Mesothelial cell of epicardium (in vitro differentiated cells): ENCODE results near the gene MARCHF2. TPM values are rescaled to one million over a fixed set of nuclear protein-coding genes. Genes with fewer than 3 reads are reported as not detected.
"Not testable (repeated sequence)": the region's sequence is repeated elsewhere in the genome, so short reads cannot be mapped to it uniquely, and the experiment has no call there.

ENCODE experiments used
- DNase-seq, 2 experiments: peaks; one replicate each; pipeline ENCODE4 v3.0.0; 2021; ENCODE audit warnings: low spot score in 2 of 2; ENCODE audit not compliant: unreplicated experiment in 2 of 2
- H3K27ac Mint-ChIP-seq: 2 replicates; pipeline ENCODE4 v1.8.0; 2021; ENCODE audit warnings: mixed read lengths
- H3K27me3 Mint-ChIP-seq: 2 replicates; pipeline ENCODE4 v1.8.0; 2021; ENCODE audit warnings: low read depth, mixed read lengths
- H3K36me3 Mint-ChIP-seq: 2 replicates; pipeline ENCODE4 v1.8.0; 2021; ENCODE audit warnings: mixed read lengths
- H3K4me1 Mint-ChIP-seq: 2 replicates; pipeline ENCODE4 v1.8.0; 2021; ENCODE audit warnings: mixed read lengths
- H3K4me3 Mint-ChIP-seq: 2 replicates; pipeline ENCODE4 v1.8.0; 2021; ENCODE audit warnings: mild to moderate bottlenecking, moderate library complexity, mixed read lengths
- H3K9me3 Mint-ChIP-seq: 2 replicates; pipeline ENCODE4 v1.8.0; 2021; ENCODE audit warnings: mixed read lengths
- CTCF ChIP-seq: fragments of 200-600 bp; sonication (generic); IDR thresholded peaks from one replicate; pipeline ENCODE4 v1.5.0; 2021; ENCODE audit warnings: antibody characterized with exemption; ENCODE audit not compliant: unreplicated experiment
- total RNA-seq: library from RNA; stranded (reverse); gene quantifications from 3 replicates; pipeline ENCODE4 v1.2.1, GENCODE V29; 2021

The MARCHF2 gene
- total RNA-seq, 1 donor from 2014 or later: 21.4 TPM

GRCh38 chr19:8370176-8371010, 42.7 kb upstream of the MARCHF2 start:
- no peak for DNase-seq
- Mint-ChIP-seq H3K4me3 (no peak overlapping the region), H3K9me3 (no peaks in the 10 kb centered on the region), H3K36me3 (peaks cover 12% of the 10 kb centered on the region), H3K27ac (no peak overlapping the region), H3K4me1 (peaks cover 11% of the 10 kb centered on the region), H3K27me3 (peaks cover 18% of the 10 kb centered on the region)
- no peak for TF ChIP-seq CTCF

GRCh38 chr19:8371011-8371804, 41.9 kb upstream of the MARCHF2 start:
- TF ChIP-seq CTCF: no peak
- no peak for DNase-seq
- H3K4me1 Mint-ChIP-seq: peaks cover 11% of the 10 kb centered on the region
- no peak overlapping the region for H3K4me3 Mint-ChIP-seq
- H3K27me3 Mint-ChIP-seq: peaks cover 9% of the 10 kb centered on the region
- H3K36me3 Mint-ChIP-seq: peaks cover 10% of the 10 kb centered on the region
- H3K27ac Mint-ChIP-seq: no peak overlapping the region
- H3K9me3 Mint-ChIP-seq: no peaks in the 10 kb centered on the region

GRCh38 chr19:8373867-8374813, 39.0 kb upstream of the MARCHF2 start:
- no peaks in the 10 kb centered on the region for H3K4me1 Mint-ChIP-seq
- peaks cover 21% of the 10 kb centered on the region for H3K36me3 Mint-ChIP-seq
- no peak overlapping the region for H3K27ac Mint-ChIP-seq
- no peaks in the 10 kb centered on the region for H3K9me3 Mint-ChIP-seq
- TF ChIP-seq CTCF: no peak
- no peak overlapping the region for H3K4me3 Mint-ChIP-seq
- H3K27me3 Mint-ChIP-seq: no peaks in the 10 kb centered on the region
- no peak for DNase-seq

- not testable (repeated sequence) for H3K9me3 Mint-ChIP-seq, H3K27ac Mint-ChIP-seq, H3K27me3 Mint-ChIP-seq, H3K4me3 Mint-ChIP-seq, DNase-seq, H3K4me1 Mint-ChIP-seq
- peaks cover 30% of the 10 kb centered on the region for H3K36me3 Mint-ChIP-seq
Measured at GRCh38 chr19:8375766-8376165, 37.3 kb upstream of the MARCHF2 start.

GRCh38 chr19:8376373-8376974, 36.6 kb upstream of the MARCHF2 start:
- H3K27me3 Mint-ChIP-seq, H3K27ac Mint-ChIP-seq, H3K4me1 Mint-ChIP-seq, DNase-seq, H3K9me3 Mint-ChIP-seq, H3K4me3 Mint-ChIP-seq: not testable (repeated sequence)
- peaks cover 30% of the 10 kb centered on the region for H3K36me3 Mint-ChIP-seq

GRCh38 chr19:8377598-8377997, 35.5 kb upstream of the MARCHF2 start:
- Mint-ChIP-seq H3K4me3 (no peak overlapping the region), H3K9me3 (peaks cover 3% of the 10 kb centered on the region), H3K36me3 (peaks cover 30% of the 10 kb centered on the region), H3K27ac (no peak overlapping the region), H3K27me3 (no peaks in the 10 kb centered on the region), H3K4me1 (no peaks in the 10 kb centered on the region)
- no peak for DNase-seq
- no peak for TF ChIP-seq CTCF

- not testable (repeated sequence) for H3K4me1 Mint-ChIP-seq, DNase-seq, H3K9me3 Mint-ChIP-seq, H3K27ac Mint-ChIP-seq, H3K4me3 Mint-ChIP-seq, H3K27me3 Mint-ChIP-seq
- peaks cover 22% of the 10 kb centered on the region for H3K36me3 Mint-ChIP-seq
Measured at GRCh38 chr19:8379156-8379891, 33.8 kb upstream of the MARCHF2 start.

- not testable (repeated sequence) for H3K4me3 Mint-ChIP-seq
- Mint-ChIP-seq H3K36me3 (peaks cover 13% of the 10 kb centered on the region), H3K27ac (peak overlapping the region; percentile 54)
Measured at GRCh38 chr19:8384569-8384968, 28.5 kb upstream of the MARCHF2 start.

More at GRCh38 chr19:8384569-8384968, 28.5 kb upstream of the MARCHF2 start:
- not testable (repeated sequence) for H3K9me3 Mint-ChIP-seq, DNase-seq, H3K27me3 Mint-ChIP-seq
- peaks cover 19% of the 10 kb centered on the region for H3K4me1 Mint-ChIP-seq
